ACHN (cell line): ENCODE measurements around the gene TUBB.
"Not testable (repeated sequence)": the region's sequence is repeated elsewhere in the genome, so short reads cannot be mapped to it uniquely, and the experiment has no call there.

Experiments
- DNase-seq: peaks from one replicate; pipeline ENCODE4 v3.0.0-alpha.2; 2015
- in situ Hi-C: cut with HindIII; loops from 2 replicates; pipeline ENCODE4 v1.10.0; 2017; ENCODE audit warnings: low sequenced_read_pairs, low pct_ligation_motif_present, low pct_unique_long_range_greater_than_20kb

TUBB gene

DNA sequence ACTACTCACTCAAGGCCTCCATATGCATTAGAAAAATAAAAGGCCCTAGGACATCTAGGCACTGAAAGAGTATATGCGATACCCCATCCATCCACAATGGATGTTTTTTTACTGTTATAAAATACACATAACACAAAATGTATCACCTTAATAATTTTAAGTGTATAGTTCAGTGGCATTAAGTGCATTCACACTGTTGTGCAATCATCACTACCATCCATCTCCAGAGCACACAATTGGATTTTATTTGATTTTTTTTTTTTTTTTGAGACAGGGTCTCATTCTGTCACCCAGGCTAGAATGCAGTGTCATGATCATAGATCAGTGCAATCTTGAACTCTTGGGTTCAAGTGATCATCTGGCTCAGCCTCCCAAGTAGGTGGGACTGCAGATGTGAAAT is 5.9 kb upstream of the TUBB start:
- in situ Hi-C loops = no loop called here
- no peak for DNase-seq

DNA sequence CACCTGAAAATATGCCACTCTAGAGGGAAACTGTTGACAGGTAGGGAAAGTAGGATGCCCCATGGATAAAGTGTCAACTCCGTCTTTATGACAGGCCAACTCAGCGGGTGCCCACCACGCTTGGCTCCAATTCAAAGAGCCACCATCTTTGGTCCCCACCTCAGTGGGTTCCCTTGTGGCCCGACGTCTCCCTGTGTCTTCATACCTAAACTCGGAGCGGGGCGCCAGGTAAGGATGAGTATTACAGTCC is 3.3 kb upstream of the TUBB start:
- DNase-seq = no peak
- in situ Hi-C loops = no loop called here

DNA sequence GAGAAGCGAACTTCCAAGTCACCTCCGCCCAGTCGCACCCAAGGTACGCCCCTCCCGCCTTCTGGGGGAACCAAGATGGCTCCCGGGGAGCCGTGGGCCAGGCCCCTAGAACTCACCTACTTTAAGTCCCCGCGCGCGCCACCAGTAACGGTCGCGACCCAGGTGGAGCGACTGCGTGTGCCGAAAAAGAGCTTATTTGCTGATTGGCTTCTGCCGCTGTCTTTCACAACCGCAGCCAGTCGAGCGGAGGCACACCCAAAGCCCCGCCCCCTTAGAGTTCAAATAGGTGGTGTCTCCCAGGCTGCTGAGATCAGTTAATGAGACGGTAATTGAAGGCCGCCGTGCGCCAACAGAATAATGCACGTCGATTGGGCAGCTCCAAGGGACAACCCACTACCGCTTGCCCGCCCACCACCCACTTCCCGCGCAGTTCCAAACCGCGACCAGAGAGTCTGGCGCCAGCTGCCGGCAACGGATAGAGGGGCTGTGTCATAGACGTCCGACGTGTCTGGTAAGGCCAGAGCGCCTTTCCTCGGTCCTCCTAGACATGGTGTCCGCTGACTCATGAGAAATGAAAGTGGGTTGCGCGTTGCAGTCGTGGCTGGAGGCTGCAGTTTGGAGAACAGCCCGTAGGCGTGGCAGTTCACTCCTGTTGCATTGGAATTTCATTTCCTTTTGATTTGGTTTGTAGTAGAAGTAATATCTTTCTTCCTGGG is 2.9 kb upstream of the TUBB start, which contains the start of gene MDC1:
Gene MDC1 (minus strand): TSS at position 153 of the 716 bp plus-strand sequence. CDS start 2,106 bp downstream, outside the sequence.
- peak; percentile 98 for DNase-seq
- in situ Hi-C loops = no loop called here

DNA sequence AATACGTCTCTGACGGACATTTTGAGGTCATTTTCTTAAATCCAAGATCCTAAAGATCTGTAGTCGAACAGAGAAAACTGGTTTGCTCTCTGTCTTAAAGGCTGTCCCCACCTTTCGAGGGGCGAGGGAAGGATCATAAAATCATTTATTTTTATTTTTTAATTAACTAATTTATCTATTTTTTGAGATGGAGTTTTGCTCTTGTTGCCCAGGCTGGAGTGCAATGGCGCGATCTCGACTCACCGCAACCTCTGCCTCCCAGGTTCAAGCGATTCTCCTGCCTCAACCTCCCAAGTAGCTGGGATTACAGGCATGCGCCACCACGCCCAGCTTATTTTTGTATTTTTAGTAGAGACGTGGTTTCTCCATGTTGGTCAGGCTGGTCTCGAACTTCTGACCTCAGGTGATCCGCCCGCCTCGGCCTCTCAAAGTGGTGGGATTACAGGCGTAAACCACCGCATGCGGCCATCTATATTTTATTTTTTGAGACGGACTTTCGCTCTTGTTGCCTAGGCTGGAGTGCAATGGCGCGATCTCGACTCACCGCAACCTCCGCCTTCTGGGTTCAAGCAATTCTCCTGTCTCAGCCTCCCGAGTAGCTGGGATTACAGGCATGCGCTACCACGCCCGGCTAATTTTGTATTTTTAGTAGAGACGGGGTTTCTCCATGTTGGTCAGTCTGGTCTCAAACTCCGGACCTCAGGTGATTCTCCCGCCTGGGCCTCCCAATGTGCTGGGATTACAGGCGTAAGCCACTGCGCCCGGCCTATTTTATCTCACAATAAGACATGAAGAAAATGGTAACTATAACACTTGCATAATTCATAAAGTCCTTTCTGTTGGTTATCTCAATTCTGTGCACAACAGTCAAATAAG is 2.1 kb upstream of the TUBB start:
- in situ Hi-C loops, DNase-seq: not testable (repeated sequence)

DNA sequence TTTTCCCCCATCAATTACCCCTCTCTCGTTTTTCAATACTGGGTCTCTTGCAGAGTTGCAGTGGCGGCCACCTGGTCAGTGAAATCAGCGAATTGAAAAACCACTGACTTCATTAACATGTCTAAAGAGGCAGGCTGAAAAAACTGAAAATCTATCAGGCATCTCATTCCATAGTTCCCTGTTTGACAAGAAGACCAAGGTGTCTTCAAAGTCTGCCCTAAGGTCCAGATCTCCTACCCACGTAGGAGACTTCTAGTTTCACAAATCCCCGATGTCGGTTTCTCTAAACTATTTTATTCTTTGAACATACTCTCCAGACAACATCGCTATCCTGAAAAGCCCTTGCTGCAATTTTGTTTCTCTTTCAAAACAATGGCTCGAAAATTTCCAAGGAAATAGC is 796 bp upstream of the TUBB start:
- peak; percentile 25 for DNase-seq
- in situ Hi-C loops = no loop called here

DNA sequence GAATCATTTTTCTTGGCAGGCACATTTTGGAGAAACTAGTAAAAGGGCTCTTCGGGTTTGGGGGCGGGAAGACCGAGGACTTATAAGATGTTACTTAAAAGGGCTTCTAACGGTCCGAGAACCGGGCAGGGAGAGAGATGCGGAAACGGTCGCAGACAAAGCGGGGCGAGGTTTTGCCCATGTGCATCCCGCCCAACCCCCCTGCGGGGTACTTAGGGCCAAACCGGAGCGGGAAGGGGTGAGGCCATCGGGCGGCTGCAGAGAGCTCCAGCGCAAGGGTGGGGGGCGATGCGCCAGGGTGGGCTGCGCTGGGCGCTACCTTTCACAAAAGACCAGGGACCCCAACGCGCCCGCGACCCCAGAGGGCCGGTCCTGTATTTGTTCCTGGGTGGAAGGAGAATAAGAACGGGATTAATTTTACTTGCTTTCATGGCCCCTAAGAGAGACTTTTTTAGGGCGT is 616 bp downstream of the TUBB start:
- DNase-seq = peak; percentile 58
- in situ Hi-C loops = no loop called here

DNA sequence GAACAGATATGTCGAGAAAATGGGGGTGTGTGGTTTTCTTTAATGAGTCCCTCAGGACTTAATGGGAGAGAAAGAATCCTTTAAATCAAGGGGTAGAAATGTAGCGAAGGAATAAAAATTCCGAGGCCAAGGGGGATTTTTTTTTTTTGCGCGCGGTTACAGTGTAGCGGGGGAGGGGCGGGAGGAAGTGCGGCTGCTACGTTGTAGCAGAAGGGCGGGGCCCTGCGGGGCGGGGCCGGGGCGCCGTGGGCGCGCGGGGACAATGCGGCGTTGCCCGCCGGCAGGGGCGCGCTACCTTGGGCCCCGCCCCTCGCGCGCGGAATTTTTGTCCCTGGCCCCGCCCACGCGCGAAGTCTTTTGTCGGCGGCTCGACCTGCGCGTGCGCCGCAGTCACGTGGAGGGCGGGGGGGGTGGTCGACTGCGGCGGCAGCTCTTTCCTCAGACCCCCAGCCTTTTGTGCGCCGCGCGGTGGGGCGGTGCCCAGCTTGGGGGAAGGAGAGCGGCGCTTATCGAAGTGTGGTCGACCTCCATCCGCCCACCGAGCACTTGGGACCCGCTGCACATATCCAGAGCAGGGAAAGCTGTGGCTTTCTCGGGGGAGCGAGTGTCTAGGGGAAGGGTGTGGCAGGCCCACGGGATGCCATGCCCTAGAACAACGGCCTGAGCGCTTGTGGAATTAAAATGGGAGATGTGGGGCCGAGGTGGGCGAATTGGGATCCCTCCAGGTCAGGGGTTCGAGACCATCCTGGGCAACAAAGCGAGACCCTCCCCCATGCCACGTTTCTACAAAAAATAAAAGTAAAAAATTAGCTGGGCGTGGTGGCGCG is 1.3 kb downstream of the TUBB start:
- in situ Hi-C loops = no loop called here
- peak; percentile 86 for DNase-seq

DNA sequence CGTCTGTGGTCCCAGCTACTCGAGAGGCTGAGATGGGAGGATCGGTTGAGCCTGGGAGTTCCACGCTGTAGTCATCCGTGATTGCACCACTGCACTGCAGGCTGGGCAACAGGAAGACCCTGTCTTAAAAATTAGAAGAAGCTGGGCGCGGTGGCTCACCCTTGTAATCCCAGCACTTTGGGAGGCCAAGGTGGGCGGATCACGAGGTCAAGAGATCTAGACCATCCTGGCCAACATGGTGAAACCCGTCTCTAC is 1.8 kb downstream of the TUBB start:
- DNase-seq, in situ Hi-C loops: not testable (repeated sequence)

DNA sequence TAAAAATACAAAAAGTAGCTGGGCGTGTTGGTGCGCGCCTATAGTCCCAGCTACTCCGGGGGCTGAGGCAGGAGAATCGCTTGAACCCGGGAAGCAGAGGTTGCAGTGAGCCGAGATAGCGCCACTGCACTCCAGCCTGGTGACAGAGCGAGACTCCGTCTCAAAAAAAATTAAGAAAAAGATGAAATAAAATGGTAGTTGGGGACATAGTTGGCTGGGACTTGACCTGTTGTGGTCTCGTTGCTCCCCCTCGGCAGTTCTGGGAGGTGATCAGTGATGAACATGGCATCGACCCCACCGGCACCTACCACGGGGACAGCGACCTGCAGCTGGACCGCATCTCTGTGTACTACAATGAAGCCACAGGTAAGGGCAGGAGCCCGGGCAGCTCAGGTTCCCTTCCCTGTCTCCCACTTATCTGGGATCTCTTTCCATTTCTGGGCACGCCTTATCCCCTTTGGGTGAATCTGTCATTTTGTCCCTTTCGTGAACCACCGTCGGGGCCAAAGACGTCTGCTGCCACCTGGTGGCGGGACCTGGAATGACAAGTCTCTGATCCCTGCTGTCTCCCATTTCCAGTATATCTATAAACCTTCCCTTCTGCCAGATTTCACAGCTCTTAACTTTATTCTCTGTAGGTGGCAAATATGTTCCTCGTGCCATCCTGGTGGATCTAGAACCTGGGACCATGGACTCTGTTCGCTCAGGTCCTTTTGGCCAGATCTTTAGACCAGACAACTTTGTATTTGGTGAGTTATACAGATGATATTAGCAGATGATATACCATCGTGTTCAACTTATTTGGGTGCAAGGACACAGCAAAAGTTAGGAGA is 2.3 kb downstream of the TUBB start:
- in situ Hi-C loops = no loop called here
- DNase-seq = peak; percentile 73

DNA sequence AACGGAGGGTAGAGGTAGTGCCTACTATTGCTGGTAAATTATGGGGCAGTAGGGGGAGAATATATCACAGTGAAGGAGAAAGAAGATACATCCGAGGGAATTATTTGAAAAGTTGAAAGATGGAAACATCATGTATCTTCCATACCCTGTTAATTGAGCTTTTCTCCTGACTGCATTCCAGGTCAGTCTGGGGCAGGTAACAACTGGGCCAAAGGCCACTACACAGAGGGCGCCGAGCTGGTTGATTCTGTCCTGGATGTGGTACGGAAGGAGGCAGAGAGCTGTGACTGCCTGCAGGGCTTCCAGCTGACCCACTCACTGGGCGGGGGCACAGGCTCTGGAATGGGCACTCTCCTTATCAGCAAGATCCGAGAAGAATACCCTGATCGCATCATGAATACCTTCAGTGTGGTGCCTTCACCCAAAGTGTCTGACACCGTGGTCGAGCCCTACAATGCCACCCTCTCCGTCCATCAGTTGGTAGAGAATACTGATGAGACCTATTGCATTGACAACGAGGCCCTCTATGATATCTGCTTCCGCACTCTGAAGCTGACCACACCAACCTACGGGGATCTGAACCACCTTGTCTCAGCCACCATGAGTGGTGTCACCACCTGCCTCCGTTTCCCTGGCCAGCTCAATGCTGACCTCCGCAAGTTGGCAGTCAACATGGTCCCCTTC is 3.1 kb downstream of the TUBB start:
- DNase-seq, in situ Hi-C loops: not testable (repeated sequence)

DNA sequence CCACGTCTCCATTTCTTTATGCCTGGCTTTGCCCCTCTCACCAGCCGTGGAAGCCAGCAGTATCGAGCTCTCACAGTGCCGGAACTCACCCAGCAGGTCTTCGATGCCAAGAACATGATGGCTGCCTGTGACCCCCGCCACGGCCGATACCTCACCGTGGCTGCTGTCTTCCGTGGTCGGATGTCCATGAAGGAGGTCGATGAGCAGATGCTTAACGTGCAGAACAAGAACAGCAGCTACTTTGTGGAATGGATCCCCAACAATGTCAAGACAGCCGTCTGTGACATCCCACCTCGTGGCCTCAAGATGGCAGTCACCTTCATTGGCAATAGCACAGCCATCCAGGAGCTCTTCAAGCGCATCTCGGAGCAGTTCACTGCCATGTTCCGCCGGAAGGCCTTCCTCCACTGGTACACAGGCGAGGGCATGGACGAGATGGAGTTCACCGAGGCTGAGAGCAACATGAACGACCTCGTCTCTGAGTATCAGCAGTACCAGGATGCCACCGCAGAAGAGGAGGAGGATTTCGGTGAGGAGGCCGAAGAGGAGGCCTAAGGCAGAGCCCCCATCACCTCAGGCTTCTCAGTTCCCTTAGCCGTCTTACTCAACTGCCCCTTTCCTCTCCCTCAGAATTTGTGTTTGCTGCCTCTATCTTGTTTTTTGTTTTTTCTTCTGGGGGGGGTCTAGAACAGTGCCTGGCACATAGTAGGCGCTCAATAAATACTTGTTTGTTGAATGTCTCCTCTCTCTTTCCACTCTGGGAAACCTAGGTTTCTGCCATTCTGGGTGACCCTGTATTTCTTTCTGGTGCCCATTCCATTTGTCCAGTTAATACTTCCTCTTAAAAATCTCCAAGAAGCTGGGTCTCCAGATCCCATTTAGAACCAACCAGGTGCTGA is 3.9 kb downstream of the TUBB start:
- in situ Hi-C loops = not testable (repeated sequence)

DNA sequence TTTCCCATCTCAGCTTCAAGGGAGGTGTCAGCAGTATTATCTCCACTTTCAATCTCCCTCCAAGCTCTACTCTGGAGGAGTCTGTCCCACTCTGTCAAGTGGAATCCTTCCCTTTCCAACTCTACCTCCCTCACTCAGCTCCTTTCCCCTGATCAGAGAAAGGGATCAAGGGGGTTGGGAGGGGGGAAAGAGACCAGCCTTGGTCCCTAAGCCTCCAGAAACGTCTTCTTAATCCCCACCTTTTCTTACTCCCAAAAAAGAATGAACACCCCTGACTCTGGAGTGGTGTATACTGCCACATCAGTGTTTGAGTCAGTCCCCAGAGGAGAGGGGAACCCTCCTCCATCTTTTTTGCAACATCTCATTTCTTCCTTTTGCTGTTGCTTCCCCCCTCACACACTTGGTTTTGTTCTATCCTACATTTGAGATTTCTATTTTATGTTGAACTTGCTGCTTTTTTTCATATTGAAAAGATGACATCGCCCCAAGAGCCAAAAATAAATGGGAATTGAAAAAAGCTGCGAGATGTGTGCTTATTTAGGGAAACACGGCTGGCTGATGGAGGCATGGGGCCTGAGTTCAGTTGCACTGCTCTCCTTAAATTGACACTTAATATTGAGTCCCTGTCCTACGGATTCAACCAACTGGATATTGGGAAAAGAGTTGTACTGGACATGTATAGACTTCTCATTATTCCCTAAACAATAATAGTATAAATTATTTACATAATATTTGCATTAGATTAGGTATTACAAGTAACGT is 4.9 kb downstream of the TUBB start:
- DNase-seq = no peak
- in situ Hi-C loops = no loop called here

More for the DNA sequence above, 3.9 kb downstream of the TUBB start:
- not testable (repeated sequence) for DNase-seq

DNA sequence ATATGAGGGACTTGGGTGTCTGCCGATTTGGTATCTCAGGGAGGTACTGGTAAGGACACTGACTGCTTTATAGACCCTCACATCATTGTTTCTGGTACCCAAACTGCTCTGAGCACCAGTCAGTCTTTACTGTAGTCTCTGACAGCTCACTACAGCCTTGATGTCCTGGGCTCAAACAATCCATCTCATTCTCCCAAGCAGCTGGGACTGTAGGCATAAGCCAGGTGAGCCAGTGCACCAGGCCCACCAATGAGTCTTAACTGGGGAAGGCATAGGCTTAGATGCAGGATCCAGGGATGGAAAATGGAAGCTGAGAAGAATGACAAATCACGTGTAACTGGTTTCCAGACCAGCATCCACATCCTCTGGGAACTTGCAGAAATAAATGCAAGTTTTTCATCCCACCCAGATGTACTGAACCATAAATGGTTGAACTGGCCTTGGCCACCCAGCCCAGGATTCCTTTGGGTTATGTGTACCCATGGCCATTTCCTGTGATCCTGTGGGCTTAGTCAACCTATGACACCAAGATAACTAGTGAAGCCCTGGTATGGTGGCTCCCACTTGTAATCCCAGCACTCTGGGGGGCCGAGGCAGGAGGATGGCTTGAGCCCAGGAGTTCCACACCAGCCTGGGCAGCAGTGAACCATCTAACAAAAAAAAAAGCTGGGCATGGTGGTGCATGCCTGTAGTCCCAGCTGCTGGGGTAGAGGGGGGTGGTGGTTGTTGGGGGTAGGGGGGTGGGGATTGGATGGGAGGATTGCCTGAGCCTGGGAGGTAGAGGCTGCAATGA is 5.8 kb downstream of the TUBB start:
- in situ Hi-C loops = no loop called here
- peak; percentile 40 for DNase-seq

DNA sequence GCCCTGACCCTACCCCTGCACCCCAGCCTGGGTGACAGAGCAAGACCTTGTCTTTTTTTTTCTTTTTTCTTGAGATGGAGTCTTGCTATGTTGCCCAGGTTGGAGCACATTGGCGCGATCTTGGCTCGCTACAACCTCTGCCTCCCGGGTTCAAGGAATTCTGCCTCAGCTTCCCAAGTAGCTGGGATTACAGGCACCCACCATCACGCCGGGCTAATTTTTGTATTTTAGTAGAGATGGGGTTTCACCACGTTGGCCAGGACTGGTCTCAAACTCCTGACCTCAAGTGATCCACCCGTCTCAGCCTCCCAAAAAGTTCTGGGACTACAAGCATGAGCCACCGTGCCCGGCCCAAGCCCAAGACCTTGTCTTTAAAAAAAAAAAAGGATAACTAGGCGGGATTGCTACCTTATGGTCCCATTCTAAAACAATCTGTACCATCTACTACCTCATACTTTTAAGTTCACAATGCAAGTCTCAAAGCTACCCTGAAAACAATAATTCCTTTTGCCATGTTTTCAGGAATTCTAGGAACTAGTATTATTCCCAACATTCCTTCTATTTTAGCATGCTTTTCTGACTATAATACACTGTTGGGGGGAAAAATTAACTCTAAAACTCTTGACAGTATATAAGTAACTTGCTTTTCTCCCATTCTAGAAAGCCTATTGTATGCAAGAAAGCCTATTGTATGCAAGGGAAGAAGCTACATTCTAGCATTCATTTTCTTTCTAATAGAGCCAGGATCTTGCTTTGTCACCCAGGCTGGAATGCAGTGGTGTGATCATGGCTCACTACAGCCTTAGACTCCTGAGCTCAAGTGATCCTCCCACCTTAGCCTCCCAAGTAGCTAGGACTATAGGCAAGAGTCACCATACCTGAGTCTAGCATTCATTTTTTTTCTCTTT is 6.6 kb downstream of the TUBB start:
- in situ Hi-C loops = no loop called here
- DNase-seq = no peak
